Measurements from ENCODE around the gene PHTF2.

The PHTF2 gene

DNA sequence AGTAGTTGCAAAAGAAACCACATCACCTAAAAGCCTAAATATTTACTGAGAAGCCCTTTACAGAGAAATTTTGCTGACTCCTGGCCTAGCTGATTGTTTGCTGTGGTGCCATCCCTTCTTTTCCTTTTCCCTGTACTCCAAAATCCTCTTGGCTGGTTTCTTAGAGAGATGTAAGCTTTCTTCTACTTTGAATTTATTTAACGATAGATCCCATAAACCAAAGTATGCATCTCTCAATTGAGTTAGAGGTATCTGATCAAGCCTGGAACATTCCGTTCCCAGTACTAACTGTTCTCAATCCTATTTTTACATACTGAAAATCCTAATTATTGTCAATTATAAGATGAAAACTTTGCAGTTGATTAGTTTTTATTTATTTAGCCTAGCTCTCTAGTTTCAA lies 6.6 kb upstream of the PHTF2 start:
- DNase-seq (ENCODE audit: low read depth in 4 of 4, low spot score in 1 of 4) = no peak

DNA sequence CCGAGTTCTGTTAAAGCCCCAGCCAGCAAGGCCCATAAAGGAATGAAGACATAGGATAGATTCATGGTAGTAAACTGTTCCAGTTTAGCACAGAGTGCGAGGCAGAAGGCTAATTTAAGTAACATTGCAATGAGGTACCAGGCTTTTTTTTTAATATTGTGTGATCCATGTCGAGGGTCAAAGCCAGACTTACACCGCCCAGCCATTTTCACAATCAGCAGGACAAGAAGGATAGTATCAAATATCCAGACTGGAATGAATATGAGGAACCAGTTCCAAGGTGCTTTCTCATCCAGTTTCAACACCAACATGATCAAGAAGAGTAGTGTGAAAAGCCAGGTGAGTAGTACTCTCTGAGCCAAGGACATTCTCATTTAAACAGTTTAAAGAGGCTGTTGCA lies 4.6 kb upstream of the PHTF2 start:
- DNase-seq (ENCODE audit: low read depth in 4 of 4, low spot score in 1 of 4) = no peak

DNA sequence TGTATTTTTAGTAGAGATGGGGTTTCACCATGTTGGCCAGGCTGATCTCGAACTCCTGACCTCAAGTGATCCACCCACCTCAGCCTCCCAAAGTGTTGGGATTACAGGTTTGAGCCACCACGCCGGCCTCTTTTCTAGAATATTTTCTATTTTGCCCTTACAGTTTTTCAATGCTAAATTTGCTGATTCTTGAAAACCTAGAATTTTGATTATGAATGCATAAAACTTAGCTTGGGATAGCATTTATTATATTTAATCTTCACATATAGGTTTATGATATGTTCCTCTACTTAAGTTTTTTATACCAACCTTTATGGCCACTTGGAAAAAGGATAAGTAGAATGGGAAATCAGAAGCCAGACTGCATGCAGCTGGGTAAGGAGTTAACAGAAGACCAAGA lies 2.5 kb upstream of the PHTF2 start:
- no peak for DNase-seq (ENCODE audit: low read depth in 4 of 4, low spot score in 1 of 4)

DNA sequence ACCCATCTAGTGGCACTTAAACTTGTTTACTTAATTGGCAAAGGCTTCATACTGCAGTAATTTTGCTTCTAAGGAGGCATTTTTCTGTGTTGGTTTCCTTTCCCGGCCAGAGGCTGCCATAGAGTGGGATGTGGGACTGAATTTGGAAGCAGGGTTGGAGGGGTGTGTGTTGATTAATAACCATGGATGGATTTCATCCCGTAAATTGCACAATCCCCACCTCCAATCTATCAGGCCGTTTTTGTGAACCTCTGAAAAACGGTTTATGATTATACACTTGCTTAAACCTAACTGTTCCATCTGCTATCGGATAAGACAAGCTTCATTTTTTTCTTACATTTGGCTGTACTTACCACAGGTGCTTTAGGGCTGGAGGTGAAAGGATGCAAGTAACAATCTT lies 1.6 kb upstream of the PHTF2 start:
- no peak for DNase-seq (ENCODE audit: low read depth in 4 of 4, low spot score in 1 of 4)

DNA sequence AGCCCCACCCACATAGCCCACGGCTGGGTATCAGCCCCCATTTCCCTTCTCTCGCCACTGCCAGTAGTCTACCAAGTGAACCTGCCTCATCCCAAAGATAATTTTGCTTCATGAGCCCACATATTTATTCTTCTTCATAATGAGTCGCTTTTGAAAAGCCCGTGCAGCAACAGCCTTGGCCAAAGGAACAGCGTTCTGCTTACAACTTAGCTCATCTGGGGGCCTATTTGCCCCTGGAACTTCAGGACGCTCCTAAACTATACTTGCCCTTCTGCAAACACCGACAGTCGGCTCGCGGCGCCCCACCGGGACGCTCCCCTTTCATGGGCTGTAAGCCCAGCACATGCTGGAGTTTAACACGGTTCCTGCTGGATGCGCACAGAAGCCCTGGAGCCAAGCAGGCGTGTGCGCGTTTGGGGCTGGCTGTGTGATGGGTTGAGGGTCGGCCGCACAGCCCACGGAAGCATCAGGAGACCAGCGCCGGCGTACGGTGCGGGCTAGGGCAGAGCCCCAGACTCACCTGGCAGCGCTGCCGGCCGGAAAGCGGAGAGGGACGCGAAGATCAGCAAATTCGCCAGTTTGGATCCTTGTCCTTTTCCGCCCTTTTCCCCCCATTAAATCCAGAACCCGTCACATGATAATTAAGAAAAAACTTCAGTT lies 709 bp upstream of the PHTF2 start:
- no peak for DNase-seq (ENCODE audit: low read depth in 4 of 4, low spot score in 1 of 4)

DNA sequence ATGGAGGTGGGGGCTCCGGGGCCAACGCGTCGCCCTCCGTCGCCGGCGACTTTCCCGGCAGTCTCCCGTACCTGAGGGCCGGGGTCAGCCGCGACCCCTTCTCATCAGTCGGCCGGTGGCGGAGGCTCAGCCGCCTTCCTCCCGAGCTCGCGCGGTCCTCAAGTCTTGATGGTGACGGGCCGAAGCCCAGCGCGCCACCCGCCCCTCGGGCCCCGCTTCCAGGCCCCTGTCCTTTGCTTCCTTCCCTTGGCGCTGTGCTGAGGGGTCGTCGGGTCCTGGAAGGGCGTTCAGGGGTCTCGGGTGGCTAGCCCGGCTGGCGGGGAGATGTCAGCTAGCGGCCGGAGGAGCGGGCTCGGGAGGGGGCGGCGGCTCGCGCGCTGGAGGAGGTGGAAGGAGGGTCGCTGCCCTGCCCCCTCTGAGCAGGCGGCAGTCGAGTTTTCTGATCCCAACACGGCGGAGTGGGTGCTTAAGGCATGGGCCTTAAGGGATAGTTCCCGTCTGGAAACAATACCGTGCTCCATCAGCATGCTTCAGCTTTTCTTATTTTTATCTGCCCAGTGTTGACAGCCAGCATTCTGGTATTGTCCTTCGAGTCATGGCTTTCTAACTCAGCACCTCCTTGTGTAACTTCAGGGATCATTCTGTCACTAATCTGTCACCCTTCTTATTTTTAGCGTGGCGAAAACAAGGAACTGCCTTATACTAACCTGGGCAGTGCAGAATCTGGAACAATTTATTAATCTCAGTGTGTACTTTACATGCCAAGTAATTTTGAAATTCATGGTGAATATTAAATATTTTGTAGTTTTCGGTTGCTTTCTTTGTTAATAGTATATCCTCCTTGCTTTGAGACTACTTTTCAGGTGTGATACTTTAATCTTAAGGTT lies 748 bp downstream of the PHTF2 start:
- peak in 1 of 4 experiments; percentile 4 for DNase-seq (ENCODE audit: low read depth in 4 of 4, low spot score in 1 of 4)

DNA sequence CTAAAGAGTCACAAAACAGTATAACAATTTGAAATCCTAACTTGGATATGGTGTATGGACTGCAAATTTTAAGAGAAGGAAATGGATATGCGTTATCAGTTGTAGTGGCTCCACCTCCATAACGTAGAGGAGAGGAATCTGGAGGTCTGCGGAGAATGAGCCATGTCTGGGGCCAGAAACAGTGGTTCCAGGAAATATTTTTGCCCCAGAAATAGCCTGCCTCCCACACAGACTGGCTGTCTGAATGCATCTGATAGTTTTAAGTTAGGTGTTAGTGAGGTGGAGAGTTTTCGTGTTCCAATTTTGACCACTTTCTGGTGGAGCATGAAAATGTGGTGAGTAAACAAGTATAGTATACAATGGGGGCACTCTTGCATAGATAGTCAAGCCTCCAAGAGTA lies 1.6 kb downstream of the PHTF2 start:
- no peak for DNase-seq (ENCODE audit: low read depth in 4 of 4, low spot score in 1 of 4)

DNA sequence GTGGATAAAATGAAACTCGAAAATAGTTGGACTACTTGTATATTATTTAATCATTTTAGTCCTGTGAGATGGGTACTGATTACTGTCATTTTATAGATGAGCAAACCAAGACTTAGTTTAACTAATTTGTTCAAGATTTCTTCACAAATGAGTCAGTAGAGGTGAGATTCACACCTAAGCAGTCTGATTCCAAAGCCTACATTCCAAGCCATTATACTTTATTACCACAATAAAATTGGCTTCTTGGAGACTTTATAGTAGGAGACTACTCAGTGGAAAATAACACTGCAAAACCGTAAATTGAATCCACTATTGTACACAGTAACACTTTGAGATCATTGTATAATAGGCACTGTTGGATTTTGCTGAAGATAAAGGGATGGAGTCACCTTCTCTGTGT lies 2.2 kb downstream of the PHTF2 start:
- DNase-seq (ENCODE audit: low read depth in 4 of 4, low spot score in 1 of 4) = no peak

DNA sequence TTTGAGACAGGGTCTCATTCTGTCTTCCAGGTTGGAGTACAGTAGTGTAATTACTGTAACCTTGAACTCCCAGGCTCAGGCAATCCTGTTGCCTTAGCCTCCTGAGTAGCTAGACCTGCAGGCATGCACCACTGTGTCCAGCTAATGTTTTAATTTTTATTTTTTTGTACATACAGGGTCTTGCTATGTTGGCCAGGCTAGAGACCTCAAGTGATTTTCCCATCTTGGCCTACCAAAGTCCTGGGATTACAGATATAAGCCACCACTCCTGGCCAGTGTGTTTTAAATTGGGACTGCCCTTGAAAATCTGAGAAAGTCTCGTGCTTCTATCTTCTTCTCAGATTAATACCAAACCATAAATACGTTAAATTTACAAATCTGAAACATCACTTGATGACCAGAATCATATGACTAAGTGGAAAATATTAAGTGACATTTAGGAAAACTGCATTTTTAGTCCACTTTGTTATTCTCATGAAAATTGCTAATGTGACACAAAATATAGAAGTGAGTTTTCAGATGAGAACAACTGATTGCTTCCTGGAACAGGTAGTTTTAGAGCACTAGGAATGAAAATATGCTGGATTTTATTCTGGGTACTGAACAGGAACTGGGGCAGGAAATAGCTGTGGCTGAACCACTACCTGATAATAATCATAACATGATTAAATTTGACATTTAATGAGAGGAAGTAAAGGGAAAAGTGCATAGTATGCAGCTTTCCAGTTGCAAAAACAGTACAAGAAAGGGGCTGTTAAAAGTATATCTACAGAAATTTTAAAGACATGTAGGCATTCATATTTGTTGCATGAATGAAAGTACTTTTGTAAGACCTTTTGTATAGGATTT lies 4.2 kb downstream of the PHTF2 start:
- no peak for DNase-seq (ENCODE audit: low read depth in 4 of 4, low spot score in 1 of 4)

DNA sequence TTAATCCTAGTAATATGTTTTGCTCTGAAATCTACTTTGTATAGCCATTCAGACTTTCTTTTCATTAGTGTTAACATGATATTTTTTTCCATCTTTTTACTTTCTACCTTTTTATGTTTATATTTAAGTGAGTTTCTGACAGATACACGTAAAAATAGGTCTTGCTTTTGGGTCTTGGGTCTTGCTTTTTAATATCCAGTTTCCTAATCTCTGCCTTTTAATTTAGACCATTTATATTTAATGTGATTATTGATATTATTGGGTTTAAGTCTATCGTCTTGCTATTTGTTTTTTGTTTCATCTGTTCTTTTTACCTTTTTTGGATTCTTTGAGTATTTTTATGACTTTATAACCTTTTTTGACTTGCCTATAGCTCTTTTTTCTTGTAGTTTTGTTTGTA lies 7.9 kb downstream of the PHTF2 start:
- no peak for DNase-seq (ENCODE audit: low read depth in 4 of 4, low spot score in 1 of 4)

DNA sequence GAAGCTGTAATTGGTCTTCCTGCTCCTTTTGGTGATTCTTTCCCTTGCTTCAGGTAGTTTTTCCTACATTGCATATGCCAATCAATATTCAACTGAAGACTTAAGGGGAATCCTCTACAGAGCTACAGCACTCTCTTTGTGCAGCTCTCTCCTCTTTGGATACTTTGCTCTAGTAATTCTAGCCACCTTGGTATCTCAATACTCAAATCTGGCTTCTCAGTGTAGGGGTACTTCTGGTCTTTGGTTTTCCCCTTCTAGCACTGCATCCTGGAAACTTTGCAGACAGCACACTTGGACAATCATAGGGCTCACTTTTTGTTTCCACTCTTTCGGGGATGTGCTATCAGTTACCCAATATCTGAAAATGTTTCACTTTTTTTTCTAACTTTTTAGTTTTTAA lies 9.9 kb downstream of the PHTF2 start:
- DNase-seq (ENCODE audit: low read depth in 4 of 4, low spot score in 1 of 4) = no peak

DNA sequence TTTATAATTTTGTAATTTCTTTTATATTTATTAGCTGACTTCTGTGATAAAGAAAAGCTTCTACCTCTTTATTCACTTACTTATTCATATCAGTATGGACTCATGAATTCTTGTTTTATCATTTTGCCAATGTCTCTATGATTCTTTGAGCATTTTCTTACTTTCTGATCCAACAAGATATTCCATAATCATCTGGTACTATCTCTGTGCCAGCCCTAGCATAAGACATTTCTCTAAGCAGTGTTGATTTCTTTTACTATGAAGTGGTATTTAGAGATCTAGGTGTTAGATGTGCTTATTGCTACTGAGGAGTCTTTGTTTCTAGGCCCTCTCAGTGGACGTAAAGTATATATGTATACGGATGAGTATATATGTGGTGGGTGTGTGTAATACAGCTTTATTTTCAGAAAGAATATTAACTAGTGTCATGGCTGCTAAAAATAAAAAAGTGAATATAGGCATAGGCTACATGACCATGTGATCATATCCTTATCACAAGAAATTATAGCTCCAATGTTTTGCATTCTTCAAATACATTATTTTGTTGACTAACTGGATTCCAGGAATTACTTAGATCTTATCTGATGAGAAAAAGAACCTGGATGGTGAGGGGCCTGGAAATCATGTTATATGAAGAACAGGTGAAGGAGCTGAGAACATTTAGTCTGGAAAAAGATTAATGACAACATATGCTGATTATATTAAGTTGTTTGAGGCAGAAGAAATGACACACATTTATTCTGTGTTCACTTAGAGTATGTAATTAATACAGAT lies 13.1 kb downstream of the PHTF2 start:
- no peak for DNase-seq (ENCODE audit: low read depth in 4 of 4, low spot score in 1 of 4)

DNA sequence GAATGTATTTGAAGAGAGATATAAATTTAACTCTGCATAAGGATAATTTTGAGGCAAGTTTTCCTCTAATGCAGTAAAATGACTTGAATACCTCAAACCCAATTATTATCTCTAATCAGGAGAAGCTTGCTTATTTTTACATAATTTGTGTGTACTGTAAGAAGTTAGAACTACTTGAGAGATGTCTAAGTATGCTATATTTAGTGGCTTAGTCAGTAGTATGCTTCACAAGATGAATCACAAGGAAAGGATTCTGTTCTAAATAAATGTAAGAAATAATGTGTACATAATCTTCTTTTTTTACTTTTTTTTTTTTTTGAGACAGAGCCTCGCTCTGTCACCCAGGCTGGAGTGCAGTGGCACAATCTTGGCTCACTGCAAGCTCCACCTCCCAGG lies 13.7 kb downstream of the PHTF2 start:
- DNase-seq (ENCODE audit: low read depth in 4 of 4, low spot score in 1 of 4) = no peak

DNA sequence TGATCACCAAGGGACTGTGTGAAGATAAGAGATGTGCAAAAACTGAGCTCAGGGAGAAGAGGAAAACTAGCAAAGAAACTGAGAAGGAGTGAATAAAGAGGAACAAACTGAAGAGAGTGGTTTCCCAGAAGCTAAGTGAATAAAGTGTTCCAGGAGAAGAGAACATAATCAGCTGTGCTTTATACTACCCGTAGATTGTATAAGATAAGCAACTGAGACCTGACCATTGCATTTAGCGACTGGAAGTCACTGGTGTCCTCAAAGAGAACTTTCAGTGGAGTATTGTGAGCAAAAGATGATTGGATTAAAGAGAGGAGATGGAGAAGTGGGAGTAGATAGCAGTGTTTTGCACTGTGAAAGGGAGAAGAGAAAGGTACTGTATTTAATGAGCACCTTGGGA lies 14.6 kb downstream of the PHTF2 start:
- no peak for DNase-seq (ENCODE audit: low read depth in 4 of 4, low spot score in 1 of 4)

DNA sequence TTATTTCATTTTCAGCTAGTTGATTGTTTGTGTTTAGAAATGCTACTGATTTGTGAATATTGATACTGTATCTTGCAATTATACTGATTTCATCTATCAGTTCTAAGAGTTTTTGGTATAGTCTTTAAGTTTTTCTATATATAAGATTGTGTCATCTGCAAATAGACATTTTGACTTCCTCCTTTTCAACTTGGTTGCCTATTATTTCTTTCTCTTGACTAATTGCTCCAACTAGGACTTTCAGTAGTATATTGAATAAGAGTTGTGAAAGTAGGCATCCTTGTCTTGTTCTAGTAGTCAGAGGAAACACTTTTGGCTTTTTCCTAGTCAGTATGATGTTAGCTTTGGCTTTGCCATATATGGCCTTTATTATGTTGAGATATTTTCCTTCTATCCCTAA lies 20.4 kb downstream of the PHTF2 start:
- DNase-seq (ENCODE audit: low read depth in 4 of 4, low spot score in 1 of 4) = no peak

DNA sequence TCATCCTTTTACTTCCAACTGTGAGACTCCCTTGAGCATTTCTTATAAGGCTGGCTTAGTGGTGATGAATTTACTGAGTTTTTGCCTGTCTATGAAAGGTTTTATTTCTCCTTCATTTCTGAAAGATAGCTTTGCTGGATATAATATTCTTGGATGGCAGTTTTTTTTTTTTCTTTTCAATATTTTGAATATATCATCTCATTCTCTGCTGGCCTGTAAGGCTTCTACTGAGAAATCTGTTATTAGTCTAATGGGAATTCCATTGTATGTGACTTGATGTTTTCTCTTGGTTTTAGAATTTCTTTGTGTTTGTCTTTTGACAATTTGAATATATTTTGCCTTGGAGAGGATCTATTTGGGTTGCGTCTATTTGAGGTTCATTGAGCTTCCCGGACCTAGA lies 22.4 kb downstream of the PHTF2 start:
- DNase-seq (ENCODE audit: low read depth in 4 of 4, low spot score in 1 of 4) = no peak

DNA sequence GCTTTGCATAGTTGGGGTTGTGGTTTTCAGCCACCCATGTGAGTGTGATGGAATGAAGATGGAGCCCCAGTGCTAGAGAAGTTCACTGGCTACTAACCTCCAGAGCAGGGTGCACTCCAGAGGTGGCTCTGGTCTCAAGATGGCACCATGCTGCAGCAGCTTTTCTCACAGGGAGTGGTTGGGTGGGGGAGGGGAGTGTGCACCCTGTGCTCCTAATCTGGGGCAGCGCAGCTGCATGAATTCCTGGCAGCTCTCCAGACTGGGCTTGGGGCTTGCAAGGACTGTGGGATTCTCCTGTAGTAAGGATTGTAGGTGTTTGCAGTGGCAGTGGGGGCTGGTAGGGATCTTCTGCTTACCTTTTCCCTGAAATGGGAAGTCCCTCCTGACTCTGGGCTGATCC lies 23.7 kb downstream of the PHTF2 start:
- no peak for DNase-seq (ENCODE audit: low read depth in 4 of 4, low spot score in 1 of 4)

DNA sequence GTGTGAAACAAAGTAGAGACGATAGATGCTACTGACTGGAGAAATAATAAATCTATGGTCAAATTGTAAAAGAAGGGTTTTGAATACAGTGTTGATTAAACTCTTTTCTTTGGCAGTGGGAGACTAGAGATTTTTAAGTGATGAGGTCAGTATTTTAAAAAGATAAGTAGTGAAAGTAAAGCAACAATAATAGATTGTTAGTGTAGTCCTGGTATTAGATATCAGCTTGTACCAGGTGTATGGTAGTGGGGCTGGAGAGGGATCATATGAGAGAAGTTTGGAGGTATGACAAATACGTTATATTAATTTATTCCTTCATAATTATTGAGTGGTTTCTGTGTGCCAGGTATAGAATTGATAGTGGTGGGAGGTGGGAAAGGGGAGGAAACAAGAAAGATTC lies 25.2 kb downstream of the PHTF2 start:
- no peak for DNase-seq (ENCODE audit: low read depth in 4 of 4, low spot score in 1 of 4)

DNA sequence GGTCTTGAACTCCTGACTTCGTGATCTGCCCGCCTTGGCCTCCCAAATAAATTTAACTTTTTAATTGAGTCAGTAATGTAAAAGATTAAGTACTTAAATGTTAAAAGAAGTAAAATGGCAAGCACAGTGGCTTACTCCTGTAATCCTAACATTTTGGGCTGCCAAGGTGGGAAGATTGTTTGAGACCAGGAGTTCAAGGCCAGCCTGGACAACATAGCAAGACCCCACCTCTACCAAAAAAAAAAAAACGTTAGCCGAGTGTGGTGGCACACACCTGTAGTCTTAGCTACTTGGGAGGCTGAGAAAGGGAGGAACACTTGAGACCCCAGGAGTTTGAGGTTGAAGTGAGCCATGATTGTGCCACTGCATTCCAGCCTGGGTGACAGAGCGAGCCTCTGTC lies 26.1 kb downstream of the PHTF2 start:
- DNase-seq (ENCODE audit: low read depth in 4 of 4, low spot score in 1 of 4) = no peak

DNA sequence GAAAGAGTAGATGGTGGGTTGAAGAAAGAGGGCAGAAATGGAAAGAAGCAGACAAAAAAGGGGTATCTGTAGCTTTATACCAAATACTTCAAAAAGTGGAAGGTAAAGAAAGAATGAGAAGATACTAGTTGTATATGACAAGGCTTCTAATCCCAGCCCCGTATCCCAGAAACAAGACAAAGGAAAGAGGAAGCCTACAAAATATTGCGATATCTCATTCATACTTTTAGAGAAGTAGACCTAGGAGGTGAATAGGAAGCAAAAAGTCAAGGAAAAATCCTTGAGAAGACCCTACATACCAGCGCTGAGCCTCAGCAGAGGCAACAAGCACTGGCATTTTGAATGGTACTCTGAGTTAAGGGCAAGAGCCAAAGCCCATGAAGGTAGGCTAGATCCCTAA lies 26.6 kb downstream of the PHTF2 start:
- no peak for DNase-seq (ENCODE audit: low read depth in 4 of 4, low spot score in 1 of 4)

DNA sequence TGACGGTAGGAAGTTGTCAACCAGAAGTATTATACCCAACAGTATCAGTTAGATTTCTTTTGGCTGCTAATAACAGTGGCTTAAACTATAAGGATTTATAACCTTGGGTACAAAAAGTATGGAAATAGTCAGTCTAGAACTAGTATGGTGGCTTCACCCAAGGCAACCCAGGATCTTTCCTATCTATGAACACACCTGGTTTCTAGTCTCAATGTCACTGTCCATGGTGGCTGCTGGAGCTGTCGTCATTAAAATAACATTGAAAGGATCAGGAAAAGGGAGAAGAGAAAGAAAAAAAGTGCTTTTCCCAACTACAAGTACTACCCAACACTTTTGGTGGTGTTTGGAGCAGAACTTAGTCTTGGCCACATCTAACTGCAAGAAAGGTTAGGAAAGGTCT lies 27.7 kb downstream of the PHTF2 start:
- DNase-seq (ENCODE audit: low read depth in 4 of 4, low spot score in 1 of 4) = no peak
